HG03460 (cell line): Measurements from ENCODE around the gene FAM170B.

Experiments
- ATAC-seq: cut with Tn5 transposase; IDR thresholded peaks from one replicate; pipeline ENCODE4 v1.9.1; 2021; ENCODE audit not compliant: unreplicated experiment

Gene FAM170B

GRCh38 chr10:49107111-49107886 is 26.5 kb downstream of the FAM170B start:
- no peak for ATAC-seq

GRCh38 chr10:49106451-49106850 is 27.4 kb downstream of the FAM170B start:
- no peak for ATAC-seq

DNA sequence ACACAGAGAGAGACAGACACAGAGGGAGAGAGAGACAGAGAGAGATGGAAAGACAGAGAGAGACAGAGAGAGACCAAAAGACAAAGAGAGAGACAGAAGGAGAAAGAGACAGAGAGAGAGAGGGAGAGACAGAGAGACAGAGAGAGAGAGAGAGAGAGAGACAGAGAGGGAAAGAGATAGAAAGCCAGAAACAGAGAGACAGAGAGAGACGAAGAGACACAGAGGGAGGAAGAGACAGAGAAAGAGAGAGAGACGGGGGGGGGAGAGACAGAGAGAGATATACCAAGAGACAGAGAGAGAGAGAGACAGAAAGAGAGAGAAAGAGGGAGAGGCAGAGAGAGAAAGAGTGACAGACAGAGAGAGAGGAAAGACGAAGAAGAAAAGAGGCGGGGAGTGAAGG is 28.7 kb downstream of the FAM170B start:
- no peak for ATAC-seq

DNA sequence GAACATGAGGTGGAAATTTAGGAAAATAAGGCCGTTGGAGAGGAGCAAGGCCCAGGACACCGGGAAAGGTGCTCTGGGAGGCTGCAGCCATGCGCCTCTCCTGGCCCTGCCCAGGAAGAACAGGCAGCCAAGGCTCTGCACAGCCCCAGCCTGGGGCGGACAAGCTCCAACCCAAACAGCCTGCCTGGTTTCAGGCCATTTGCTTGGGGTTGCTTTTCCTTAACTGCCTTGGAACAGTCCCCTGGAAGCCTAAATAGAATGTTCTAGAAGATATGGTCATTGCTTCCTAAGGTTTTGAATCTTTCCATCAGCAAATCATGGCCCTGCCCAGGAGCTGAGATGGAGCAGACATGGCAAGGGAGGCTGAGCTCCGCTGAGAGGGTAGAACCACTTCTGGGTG is 29.5 kb downstream of the FAM170B start:
- ATAC-seq = no peak

DNA sequence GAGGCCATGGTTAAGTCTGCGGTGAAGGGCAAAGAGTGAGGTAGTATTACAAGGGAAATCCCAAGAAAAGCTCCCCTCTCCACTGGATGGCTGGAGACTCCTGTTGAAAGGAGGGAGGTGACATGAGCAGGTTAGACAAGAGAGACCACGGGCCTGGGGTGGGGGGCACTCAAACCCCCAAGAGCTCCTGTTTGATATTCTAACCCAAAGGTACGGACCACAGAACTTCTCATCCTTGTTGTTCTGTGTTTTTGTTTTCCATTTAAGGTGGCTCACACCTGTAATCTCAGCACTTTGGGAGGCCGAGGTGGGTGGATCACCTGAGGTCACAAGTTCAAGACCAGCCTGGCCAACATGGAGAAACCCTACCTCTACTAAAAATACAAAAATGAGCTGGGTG is 30.1 kb downstream of the FAM170B start:
- ATAC-seq = no peak

- ATAC-seq = no peak
Observed at GRCh38 chr10:49099046-49099445, 34.8 kb downstream of the FAM170B start.

- ATAC-seq = no peak
Observed at GRCh38 chr10:49096890-49097445, 36.9 kb downstream of the FAM170B start.

DNA sequence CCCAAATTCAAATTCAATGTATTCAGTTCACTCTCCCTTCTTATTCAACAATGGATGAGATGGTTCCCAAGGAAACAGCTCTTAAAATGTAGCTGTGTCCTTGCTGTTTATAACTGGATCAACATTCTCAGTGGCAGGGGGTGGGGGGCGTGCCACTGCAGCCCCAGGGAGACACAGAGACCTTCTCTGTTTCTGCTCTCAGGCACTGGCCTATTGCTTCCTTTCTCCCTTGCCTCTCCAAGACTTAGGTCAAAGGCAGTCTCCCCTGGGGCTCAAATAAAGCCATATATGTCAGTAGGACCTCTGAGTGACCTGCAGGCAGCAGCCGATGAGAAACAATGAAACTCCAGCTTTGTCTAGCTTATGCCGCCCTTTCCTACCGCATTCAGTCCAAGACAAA is 39.2 kb downstream of the FAM170B start:
- ATAC-seq = no peak

- no peak for ATAC-seq
Observed at GRCh38 chr10:49093922-49094321, 39.9 kb downstream of the FAM170B start.

DNA sequence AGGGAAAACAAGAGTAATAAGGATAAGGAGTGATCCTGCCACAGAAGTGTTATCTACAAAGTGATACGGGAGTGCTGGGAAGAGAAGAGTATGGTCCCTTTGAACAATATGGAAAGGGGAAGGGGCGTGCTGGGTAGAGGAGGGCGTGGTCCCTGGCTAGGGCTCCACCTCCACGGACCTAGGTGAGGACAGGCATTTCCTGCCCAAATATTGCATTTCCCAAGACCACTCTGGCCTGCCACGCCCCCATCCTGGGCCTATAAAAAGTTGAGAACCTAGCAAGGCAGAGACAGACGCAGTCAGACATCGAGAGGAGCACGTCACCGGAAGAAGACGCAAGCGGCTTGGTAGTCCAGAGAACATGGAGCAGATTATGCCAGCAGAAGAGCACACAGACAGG is 41.3 kb downstream of the FAM170B start:
- ATAC-seq = no peak

GRCh38 chr10:49091450-49092210 is 42.2 kb downstream of the FAM170B start:
- ATAC-seq = no peak

DNA sequence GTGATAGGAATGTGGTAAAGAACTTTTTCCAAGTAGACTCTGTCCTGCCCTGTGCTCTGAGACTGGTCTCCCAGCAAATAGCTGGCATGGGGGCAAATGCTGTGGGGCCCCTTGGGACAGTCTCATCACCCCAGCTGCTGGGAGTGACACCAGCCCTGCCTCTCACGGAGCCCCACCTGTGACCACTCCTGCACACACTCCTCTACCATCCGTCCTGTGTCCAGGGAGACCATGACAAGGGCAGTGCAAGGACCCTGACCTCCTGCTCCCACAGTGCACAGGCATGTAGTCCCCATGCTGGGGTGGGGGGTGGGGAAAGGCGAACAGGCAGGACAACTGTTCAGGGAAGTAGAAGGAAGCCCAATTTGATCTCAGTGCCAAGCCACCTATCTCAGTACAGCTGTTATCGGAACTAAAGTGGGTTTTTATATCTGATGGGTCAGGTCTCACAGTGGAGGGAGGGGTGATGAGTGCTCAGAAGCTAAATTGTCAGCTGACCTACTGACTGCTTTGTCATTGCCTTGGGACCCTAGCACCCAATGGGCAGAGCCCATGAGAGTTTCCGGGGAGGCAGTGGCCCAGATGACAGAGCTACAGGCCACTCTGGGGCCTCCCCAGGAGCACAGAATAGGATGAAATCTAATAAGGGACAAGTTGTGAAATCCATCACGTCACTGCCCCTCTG is 43.0 kb downstream of the FAM170B start:
- ATAC-seq = no peak

- ATAC-seq = no peak
Observed at GRCh38 chr10:49090189-49090575, 43.6 kb downstream of the FAM170B start.

GRCh38 chr10:49089557-49090188 is 44.1 kb downstream of the FAM170B start:
- ATAC-seq = no peak

DNA sequence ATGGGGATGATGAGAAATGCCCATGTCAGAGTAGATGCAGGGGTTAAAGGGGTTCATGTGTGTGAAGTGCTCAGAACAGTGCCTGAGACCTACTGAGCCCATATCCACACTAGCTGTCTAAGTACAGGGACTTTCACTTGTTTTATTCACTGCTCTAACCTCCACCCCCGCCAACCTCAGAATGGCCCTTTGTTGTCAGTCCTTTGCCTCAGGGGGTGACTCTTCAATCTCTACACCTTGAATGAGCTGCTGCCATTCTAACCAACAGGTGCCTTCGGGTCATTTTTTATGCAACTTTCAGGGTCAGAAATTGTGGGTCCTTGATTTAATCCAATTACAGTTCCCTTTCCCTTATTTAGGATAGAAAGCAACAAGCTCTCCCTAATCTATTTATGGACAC is 44.7 kb downstream of the FAM170B start:
- ATAC-seq = no peak

DNA sequence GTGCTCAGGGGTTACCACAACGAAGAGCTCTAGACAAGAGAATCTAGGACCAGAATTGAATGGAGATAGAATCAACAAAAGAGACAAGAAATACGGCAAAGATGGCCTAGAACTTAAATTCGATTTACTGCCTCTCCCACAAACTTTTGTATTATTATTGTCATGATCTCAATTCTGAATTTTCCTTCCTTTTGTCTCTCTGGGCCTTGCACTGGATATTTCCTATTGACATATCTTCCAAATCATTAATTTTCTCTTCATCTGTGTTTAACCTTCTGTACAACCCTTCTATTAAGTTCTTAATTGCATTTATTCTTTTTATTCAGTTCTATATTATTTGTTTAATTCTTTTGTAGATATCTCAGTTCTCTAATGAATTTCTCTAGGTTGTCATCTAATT is 46.9 kb downstream of the FAM170B start:
- no peak for ATAC-seq

DNA sequence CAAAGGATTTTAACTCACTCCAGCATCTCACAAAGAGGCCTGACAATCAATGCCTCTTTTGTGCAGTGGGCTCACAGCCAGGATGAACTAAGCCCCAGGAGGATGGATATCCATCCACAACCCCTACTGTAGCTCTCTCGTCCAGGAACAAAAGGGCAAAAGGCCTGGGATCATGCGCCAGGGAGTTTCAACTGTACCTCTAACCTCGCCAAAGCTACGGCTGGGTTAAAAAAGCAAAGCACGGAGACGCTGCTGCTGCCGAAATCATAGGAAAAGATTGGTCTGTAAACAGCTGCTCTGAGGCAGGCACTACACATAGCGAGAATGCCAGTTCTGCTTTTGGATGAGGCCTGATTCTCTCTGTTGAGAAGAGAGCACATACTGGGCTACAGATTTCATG is 50.6 kb downstream of the FAM170B start:
- no peak for ATAC-seq

GRCh38 chr10:49082766-49083165 is 51.1 kb downstream of the FAM170B start:
- ATAC-seq = no peak

DNA sequence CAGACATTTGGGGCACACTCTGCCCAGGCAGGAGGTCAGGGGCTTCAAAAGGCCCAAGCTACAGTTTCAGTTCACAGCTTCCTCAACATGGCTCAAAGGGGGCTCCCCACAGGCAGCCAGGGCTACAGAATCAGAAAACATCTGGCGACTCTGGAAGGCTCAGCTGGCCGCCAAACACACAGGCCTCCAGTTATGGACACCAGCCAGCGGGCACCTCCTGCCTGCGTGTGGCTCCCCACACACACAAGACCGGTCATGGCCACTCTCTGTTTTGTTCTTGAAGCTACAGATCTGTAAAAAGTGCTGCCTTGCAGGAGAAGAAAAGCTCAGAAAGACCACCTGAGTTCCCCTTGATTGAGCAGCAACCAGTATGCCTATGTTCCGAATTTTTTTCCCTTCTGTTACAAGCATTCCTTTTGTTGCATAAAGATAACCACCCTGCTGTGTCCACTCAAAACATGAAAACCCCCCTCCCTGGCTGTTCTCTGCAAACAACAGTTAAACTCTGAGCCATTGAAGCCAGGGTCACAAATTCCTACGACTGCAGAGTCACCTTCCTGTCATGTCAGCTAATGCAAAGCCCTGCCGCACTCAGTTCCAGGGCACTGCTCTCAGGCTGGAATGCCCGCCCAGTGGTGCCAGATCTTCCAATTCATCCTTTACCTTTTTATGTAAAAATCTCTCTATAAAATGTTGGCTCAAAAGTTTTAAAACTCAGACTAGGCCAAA is 52.1 kb downstream of the FAM170B start:
- ATAC-seq = no peak
